Omental fat pad (tissue), 4 donors: ENCODE data around the gene CCHCR1. TPM values are rescaled to one million over a fixed set of nuclear protein-coding genes. Genes with fewer than 3 reads are reported as not detected.
"Not testable (repeated sequence)": the region's sequence is repeated elsewhere in the genome, so short reads cannot be mapped to it uniquely, and the experiment has no call there.

Experiments
- ATAC-seq: fragments of 150-250 bp; one replicate; pipeline ENCODE4 v1.9.1; 2016; ENCODE audit warnings: mild to moderate bottlenecking, moderate library complexity; ENCODE audit not compliant: low FRiP score
- DNase-seq: peaks from one replicate; pipeline ENCODE4 v3.0.0-alpha.2; 2019; ENCODE audit warnings: low spot score
- CTCF ChIP-seq, 3 donors: fragments of 450-650 bp; IDR thresholded peaks; one replicate each; pipeline ENCODE4 v1.5.1; 2016 to 2017; ENCODE audit warnings: antibody characterized with exemption in 3 of 3, mild to moderate bottlenecking in 3 of 3, moderate library complexity in 2 of 3
- total RNA-seq, 4 donors: library from RNA; depleted of rRNA; stranded (reverse); fragments of >200 nt; gene quantifications; one replicate each; pipeline ENCODE4 v1.1.0, GENCODE V29; 2016

CCHCR1 gene
- total RNA-seq, 4 donors from 2014 or later = 4.6 to 21.1 (median 5.0) TPM

GRCh38 chr6:31194061-31194834, 36.6 kb upstream of the CCHCR1 start:
- DNase-seq (no peak), ATAC-seq (no peak)
- TF ChIP-seq CTCF (IDR thresholded peaks at IDR 0.05) = no peak

GRCh38 chr6:31193206-31193605, 35.6 kb upstream of the CCHCR1 start:
- ATAC-seq (no peak), DNase-seq (no peak)
- TF ChIP-seq CTCF (IDR thresholded peaks at IDR 0.05) = no peak

GRCh38 chr6:31192431-31193105, 35.0 kb upstream of the CCHCR1 start:
- ATAC-seq, DNase-seq: not testable (repeated sequence)

GRCh38 chr6:31190488-31190887, 32.9 kb upstream of the CCHCR1 start:
- DNase-seq = no peak
- TF ChIP-seq CTCF (IDR thresholded peaks at IDR 0.05) = no peak
- ATAC-seq = no peak

GRCh38 chr6:31189223-31189622, 31.6 kb upstream of the CCHCR1 start:
- not testable (repeated sequence) for DNase-seq, ATAC-seq

- ATAC-seq = no peak
- no peak for TF ChIP-seq CTCF (IDR thresholded peaks at IDR 0.05)
- no peak for DNase-seq
Measured at GRCh38 chr6:31187780-31188194, 30.2 kb upstream of the CCHCR1 start.

- ATAC-seq (no peak), DNase-seq (no peak)
- TF ChIP-seq CTCF (IDR thresholded peaks at IDR 0.05) = no peak
Measured at GRCh38 chr6:31186052-31186734, 28.6 kb upstream of the CCHCR1 start.

GRCh38 chr6:31185695-31186051, 28.1 kb upstream of the CCHCR1 start:
- not testable (repeated sequence) for ATAC-seq, DNase-seq

- DNase-seq, ATAC-seq: not testable (repeated sequence)
Measured at GRCh38 chr6:31183859-31184258, 26.3 kb upstream of the CCHCR1 start.

- DNase-seq, ATAC-seq: not testable (repeated sequence)
Measured at GRCh38 chr6:31183287-31183686, 25.7 kb upstream of the CCHCR1 start.
